Stimulated activated CD4-positive, alpha-beta T cell treated with anti-CD3 and anti-CD28 coated beads, TNF-alpha, amount 100 ng/mL, for 24 hours (primary cell): ENCODE results near the gene MOSMO.
"Not testable (repeated sequence)": the region's sequence is repeated elsewhere in the genome, so short reads cannot be mapped to it uniquely, and the experiment has no call there.

Experiments
- DNase-seq, 3 experiments: peaks; one replicate each; pipeline ENCODE4 v3.0.0-alpha.2; 2020; ENCODE audit warnings: low read depth in 3 of 3

MOSMO gene

DNA sequence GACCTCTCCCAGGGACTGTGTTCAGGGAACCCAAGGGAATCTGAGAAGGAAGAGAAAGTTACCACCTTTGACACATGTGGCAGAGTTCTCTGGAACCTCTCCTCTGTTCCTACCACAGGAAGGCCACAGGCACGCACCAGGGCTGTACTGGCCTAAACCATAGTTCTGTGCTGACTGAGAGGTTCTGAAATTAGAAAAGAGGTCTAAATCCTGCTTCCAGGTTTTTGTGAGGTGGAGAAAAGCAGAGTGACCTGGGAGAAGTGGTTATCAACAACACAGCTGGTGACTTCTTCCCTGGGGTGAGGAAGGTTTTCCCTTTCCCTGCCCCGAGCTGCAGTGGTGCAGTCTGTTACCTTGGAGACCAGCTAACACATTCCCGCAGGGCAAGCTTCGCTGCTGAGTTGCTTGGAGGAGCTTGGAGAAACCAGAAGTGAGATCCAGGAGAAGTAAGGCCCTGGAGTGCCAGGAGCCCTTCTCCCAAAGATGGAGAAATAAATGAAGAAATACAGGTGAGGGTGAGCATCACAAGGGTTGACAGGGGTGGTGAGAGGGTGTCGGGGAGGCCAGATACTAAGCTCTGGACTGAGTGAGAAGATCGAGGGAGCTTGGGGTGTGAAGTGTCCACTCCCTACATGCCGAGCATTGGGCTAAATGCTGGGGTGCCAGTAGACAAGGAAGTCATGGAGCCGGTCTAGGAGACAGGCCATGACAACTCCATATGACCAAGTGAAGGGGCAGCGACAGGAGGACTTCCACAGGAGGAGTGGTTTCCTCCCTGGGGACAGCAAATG is 84.4 kb downstream of the MOSMO start, which contains the start of gene VWA3A:
VWA3A (plus strand) TSS at position 399 of the 791 bp plus-strand sequence; CDS start at position 496, 97 bp downstream.
- DNase-seq: no peak

DNA sequence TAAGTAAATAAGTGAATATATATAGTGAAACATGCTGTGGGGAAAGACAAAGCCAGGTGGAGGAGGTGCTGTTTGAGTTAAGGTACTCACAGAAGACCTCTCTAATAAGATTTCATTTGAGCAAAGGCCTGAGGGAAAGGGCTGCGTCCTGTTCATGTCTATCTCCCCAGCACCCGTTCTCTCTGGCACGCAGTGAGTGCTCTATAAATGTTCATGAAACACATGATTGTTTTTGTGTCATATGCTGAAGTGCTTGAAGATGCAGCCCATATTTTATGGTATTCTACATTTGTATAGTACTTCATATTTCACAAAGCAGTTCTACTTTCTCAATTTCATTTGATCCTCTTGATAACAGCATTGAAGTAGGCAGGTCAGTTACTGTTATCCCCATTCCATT is 85.4 kb downstream of the MOSMO start:
- no peak for DNase-seq

DNA sequence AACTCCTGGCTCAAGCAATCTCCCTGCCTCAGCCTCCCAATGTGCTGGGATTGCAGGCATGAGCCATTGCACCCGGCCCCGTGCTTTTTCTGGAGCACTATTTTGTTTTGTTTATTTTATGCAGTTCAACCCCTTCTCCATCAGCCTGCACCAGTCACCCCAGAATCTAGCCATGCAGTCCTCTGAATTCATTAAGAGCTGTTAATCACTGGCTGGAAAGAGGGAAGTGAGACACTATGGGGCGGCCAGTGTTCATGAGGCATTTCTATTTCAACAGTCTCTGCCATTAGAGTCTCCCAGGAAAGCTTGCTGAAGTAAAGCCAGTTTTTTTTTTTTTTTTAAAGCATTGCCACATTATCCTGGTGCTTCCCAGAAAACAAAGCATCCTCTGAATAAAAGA is 86.1 kb downstream of the MOSMO start:
- DNase-seq: no peak

DNA sequence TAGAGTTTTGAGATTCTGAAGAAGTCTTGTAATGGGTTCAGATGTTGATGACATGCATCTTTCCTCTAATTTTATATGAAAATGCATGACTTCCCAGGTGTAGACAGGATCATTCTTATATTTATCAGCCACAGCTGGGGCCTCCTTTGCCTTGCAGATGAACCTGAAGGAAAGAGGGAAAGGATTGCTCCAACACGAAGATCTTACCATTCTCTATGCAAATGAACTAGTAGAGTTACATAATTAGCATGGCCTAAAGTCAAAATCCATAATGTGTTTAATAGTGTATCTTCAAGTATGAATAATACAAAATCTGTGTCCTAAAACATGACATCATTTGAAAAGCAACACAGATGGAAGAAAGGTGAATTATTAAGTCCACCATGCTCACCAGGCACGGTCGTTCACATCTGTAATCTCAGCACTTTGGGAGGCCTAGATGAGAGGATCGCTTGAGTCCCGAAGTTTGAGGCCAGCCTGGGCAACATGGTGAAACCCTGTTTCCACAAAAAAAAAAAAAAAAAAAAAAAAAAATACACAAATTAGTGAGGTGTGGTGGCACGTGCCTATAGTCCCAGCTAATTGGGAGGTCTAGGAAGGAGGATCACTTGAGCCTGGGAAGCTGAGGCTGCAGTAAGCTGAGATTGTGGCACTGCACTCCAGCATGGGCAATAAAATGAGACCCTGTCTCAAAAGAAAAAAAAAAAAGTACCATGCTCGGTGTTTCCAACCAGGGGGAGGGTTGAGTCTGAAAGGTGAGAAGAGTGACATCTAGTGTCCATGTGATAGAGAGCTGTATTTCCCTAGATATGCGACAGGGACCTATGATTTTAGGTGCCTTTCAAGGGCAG is 90.7 kb downstream of the MOSMO start:
- DNase-seq: no peak

DNA sequence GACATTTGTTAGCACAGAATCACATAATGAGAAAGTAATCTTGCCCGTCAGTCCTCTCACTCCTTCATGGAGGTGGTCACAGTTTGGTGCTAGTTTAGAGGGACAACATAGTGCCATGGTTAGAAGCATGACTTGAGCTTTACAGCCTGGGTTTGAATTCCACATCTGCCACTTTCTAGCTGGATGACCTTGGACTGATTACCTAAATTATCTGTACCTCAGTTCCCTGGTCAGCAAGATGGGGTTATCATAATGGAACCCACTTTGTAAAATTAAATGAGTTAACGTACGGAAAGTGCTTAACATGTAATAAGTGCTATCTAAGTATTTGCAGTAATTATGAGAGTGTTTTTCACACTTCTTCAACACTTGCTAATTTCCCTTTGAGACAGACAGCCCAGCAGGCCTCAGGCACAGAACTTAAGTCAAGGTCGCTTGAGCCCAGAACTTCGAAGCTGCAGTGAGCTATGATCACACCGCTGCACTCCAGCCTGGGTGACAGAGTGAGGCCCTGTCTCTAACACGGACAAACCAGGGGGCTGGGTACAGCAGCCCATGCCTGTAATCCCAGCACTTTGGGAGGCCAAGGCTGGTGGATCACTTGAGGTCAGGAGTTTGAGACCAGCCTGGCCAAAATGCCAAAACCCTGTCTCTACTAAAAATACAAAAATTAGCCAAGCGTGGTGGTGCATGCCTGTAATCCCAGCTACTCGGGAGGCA is 91.5 kb downstream of the MOSMO start:
- DNase-seq: no peak

DNA sequence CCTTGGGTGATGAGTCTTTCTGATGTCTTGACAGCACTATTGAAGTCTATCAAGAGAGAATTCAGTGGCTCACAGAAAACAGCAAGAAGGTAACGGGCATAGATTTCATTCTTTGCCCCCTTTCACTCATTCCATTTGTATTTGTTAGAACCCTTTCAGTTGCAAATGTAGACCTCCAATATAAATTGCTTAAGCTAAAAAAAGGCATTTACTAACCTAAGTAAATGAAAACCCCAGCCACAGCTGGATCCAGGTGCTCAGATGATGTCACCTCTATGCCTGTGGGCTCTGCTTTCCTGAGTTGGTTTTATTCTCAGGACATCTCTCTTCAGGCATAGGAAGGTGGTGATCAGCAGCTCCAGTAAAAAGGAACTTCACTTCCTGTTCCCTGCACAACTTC is 95.5 kb downstream of the MOSMO start:
- DNase-seq: no peak

DNA sequence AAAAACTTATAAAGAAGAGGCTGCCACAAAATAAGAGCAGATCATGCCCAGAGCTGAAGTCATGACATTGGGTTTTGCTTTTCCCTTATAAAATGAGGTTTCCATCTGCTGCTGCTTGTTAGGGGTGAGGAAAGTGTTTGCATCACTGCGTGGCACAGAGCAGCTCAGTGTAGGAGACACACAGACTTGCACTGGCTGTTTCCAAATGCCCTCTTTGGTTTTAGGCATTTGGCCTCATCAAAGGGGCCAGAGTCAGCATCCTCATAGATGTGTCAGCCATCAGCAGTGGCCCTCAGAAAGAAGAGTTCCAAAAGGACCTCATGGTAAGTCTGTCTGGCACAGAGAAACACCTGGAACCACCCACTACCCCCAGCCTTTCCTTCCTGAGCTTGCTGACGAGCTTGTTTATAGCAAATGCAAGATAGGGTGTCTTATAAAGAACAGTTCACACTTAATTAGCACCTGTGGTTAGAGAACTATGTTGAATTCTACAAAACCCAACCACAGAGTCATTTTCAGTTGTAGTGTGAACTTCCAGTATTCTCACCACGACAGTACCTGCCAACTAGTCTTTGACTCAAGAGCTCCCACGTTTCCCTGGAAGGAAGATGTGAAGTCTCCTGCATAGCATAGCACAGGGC is 101.5 kb downstream of the MOSMO start:
- no peak for DNase-seq

DNA sequence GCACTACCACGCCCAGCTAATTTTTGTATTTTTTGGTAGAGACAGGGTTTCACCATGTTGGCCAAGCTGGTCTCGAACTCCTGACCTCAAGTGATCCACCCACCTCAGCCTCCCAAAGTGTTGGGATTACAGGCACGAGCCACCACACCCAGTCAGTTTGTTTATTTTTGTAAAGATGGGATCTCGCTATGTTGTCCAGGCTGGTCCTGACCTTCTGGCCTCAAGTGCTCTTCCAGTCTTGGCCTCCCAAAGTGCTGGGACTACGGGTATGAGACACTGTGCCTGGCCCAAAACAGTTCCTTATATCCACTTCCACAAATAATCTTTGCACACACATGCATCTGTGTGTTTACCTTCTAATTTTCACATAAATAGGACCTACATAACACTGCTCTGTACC is 103.7 kb downstream of the MOSMO start:
- DNase-seq: not testable (repeated sequence)

DNA sequence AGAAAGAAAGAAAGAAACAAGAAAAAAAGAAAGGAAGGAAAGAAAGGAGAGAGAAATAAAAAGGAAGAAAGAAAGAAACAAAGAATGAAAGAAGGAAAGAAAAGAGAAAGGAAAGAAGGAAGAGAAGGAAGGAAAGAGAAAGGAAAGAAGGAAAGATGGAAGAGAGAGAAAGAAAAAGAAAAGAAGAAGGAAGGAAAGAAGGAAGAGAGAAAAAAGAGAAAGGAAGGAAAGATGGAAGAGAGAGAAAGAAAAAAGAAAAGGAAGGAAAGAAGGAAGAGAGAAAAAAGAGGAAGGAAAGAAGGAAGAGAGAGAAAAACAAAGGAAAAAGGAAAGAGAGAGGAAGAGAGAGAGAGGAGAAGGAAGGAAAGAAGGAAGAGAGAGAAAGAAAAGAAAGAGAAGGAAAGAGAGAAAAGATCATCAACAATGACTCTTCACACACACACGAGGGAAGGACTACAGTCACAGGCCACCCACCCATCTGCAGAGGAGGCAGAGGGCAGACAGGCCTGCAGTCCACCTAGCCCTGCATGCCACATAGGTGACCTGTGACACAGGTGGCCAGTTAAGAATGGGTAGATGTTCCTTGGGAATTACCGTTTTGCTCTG is 108.3 kb downstream of the MOSMO start:
- DNase-seq: no peak

DNA sequence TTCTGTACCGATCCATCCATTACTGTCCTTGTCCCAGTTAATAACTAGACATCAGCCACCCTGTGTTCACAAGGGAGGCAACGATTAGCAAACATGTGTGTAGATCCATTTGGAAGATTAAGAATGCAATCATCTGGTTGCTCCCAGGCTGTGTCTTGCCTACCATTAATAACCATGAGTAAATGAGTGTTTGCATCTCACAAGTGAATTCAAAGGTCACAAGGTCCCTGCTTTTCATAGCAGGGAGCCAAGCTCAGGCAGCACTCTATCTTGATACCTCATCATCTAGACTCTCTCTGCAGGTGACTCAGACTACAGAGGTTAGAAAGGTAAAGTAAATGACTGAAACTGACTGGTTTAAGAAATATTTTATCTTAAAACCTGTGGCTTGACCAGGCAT is 109.7 kb downstream of the MOSMO start:
- no peak for DNase-seq

DNA sequence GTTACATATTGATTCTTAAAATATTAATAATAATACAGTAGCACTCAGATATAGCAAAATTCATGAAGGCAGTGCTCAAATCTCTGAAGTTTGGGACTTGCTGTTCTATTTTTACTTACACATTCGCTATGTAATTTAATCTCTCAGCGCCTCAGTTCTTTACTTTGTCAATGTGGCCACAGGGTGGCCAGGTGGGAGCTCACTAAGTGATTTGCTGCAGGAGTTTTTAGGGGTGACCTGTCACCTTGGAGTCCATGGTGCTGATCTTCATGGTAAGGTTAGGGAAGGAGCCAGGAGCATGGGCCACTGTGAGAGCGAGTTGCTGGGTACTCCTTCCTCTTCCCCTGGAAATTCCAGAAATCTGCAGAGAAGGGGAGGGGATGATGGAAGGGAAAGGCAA is 112.5 kb downstream of the MOSMO start:
- DNase-seq: no peak

DNA sequence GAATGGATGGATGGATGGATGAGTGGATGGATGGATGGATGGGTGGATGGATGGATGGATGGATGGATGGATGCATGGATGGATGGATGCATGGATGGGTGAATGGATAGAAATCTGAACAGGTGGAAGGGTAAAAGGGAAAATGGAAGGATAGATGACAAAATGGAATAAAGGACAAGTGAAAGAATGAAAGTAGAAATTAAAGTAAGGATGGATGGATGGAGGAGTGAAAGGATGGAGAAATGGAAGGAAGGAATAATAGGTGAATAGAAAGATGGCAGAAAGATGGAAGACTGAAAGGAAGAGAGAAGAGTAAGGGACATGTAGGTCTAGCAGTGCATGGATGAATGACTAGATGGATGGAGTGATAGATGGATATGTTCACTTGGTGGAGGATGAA is 114.3 kb downstream of the MOSMO start:
- no peak for DNase-seq

DNA sequence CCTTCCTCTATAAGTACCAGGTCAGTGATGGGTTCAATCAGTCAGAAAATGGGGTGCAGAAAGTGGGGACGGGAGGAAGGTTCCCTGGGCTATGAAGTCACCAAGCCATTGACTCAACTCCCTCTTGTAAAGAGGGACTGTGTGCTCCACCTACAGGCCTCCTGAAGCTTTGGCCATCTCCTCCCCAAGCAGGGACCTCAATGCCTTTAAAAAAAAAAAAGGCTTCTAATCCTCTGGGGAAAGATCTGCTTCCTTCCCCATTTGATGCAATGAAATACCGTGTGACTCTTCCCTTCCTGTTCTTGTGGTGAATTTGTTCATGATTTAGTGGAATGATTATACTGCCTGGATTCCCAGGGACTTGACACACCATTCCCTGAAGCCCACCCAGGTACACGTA is 115.2 kb downstream of the MOSMO start:
- no peak for DNase-seq

DNA sequence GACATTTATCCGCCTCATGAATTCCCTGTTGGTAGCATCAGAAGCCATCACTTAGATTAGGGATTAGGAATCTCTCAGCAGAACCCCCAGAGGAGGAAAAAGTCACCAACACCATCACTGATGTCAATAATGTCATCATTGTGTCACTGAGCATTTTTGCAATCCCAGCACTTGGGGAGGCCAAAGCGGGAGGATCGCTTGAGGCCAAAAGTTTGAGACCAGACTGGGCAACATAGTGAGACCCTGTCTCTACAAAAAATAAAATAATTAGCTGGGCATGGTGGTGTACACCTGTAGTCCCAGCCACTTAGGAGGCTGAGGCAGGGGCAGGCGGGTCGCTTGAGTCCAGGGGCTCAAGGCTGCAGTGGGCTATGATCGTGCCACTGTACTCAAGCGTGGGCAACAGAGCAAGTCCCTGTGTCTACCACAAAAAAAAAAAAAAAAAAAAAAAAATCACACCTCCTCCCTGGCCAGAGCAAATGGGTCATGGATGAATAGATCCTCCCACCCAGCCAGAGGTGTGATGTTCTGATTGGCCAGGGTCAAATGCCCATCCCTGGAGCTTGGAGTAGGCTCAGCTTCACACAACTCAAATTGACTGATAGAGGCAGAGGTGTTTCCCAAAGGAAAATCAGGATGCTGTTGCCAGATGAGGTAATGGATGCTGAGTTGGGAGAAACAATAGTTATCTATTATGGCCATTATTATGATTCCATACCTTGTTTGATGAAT is 116.0 kb downstream of the MOSMO start:
- no peak for DNase-seq

DNA sequence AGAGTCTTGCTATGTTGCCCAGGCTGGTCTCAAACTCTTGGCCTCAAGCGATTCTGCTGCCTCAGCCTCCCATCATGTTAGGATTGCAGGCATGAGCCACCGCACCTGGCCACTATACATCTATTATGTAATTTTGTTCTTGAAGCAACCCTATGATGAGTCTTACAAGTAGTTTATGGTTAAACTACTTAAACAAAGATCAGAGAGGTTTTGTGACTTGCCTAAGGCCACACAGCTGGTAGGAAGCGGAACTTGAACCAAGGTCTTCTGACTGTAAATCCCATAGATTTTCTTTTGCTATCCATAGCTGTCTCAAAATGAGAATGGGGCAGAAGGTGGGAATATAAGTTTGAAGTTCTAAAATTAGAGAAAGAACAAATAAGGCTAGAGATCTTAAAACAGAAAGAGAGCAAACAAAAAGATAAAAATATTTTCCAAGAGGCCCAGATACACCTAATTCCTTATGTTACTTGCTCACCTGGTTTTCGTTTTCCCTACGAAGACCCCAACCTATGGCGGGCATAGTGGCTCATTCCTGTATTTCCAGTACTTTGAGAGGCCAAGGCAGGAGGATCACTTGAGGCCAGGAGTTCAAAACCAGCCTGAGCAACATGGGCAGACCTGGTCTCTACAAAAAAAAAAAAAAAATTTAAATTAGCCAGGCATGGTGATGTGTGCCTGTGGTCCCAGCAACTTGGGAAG is 116.8 kb downstream of the MOSMO start:
- no peak for DNase-seq

DNA sequence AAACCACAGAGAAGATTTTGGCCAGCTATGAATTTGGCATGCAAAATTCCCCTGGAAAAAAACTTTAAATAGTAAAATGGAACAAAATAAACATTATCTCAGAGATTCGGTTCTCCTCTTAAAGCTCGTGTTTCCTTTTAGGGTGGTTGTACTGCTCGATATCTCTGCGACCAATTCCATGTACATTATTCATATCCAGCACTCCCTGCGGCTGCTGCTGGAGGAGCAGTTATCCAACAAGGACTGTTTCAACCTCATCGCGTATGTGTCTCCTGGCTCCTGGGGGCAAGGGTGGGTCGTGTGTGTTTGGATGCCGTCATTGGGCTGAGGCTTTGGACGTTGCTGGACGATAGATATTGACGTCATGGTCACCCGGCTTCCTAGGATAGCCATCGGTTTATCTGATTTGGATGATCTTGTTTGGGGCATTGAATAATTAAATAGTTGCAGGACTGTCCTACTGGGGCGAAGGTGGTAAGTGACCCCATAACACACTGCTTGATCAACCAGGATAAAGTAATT is 118.2 kb downstream of the MOSMO start:
- no peak for DNase-seq

DNA sequence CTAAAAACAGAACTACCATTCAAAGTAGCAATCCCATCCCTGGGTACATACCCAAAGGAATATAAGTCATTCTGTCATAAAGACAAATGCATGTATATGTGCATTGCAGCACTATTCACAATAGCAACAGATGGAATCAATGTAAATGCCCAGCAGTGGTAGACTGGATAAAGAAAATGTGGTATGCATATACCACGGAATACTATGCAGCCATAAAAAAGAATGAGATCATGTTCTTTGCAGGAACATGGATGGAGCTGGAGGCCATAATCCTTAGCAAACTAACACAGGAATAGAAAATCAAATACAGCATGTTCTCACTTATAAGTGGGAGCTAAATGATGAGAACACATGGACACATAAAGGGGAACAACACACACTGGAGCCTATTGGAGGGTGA is 120.6 kb downstream of the MOSMO start:
- not testable (repeated sequence) for DNase-seq

DNA sequence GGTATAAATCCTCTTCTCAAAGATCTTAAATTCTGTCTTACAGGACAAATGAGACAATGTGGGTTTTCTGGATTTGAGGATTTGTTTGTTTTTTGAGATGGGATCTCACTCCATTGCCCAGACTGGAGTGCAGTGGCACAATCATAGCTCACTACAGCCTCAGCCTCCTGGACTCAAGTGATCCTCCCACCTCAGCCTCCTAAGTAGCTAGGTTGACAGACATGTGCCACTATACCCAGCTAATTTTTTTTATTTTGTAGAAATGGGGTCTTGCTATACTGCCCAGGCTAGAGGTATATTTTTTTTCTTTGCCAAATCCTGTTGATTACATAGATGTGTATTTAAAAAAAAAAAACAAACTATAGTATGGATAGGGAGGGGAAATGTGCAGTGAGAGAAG is 122.6 kb downstream of the MOSMO start:
- no peak for DNase-seq

DNA sequence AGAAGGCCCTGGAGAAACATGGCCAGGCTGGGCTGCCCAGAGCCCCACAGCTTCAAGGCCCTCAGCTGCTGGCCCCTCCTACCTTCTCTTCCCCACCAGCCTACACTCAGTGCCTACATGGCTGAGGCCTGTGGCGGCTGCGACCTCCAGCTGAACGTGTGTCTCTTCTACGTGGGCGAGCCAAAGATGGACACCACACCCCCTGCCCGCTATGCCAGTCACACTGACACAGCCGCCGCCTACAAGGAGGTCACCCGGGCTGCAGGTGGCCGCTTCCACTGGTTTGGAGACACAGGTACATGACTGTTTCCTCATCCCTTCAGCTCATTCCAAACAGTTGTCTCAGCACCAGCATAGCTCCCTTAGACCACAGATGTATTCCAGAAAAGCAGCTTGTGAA is 124.9 kb downstream of the MOSMO start:
- DNase-seq: no peak
